HG02610 (cell line): ENCODE data around the gene PMS1.
"Not testable (repeated sequence)": the region's sequence is repeated elsewhere in the genome, so short reads cannot be mapped to it uniquely, and the experiment has no call there.

Experiments used
- ATAC-seq: cut with Tn5 transposase; IDR thresholded peaks from one replicate; pipeline ENCODE4 v1.9.1; 2021; ENCODE audit warnings: mild to moderate bottlenecking, moderate library complexity; ENCODE audit not compliant: unreplicated experiment

The PMS1 gene

DNA sequence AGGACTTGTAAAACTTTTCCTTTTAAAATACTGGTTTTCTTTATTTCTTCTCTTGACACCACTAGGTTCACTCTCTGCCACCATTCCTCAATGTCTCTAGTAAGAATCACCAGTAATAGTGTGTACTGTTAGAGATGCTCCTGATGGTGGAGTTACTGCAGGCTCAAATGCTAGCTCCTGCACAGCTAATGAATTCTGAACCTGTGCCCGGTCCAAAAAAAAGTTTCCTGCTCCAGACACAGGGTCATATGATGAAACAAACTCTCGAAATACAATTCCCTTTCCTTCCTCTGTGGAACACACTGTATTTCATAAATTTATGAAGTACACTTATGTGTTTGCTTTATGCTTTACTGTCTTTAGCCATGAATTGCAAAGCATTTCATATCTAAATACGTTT is 19.2 kb downstream of the PMS1 start:
- no peak for ATAC-seq

DNA sequence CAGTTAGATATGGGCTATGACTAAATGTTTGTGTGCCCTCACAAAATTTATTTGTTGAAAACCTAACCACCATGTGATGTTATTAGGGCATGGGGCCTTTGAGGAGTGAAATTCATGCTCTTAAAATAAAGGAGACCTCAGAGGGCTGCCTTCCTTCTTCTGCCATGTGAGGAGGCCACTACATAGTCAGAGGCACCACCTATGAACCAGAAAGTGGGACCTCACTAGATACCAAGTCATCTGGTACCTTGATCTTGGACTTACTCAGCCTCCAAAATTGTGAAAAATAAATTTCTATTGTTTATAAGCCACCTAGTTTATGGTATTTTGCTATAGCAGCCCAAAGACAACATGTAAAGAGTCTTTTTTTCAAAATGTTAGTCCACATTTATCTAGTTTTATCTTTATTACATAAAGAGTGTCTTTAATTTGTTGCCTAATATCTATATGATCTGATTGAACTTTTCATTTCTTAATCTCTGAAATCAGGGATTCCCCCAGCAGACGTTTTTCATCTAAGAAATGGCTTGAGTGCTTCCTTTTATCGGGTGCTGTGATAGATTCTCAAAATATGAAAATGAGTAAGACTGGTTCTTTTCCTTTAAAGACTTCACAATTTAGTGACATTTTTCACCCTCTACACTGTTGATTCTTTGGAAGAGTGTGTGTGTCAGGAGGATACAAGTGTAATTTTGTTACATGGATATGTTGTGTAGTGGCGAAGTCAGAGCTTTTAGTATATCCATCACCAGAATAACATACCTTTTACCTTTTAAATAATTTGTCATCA is 34.2 kb downstream of the PMS1 start:
- ATAC-seq = no peak

DNA sequence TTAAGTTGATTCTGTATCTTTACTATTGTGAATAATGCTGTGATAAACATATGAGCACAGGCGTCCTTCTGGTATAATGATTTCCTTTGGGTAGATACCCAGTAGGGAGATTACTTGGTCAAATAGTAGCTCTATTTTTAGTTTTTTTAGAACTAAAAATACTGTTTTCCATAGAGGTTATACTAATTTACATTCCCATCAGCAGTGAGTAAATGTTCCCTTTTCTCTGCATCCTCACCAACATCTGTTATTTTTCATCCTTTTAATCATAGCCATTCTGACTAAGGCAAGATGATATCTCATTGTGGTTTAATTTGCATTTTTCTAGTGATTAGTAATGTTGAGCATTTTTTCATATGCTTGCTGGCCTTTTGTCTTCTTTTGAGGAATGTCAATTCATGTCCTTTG is 35.1 kb downstream of the PMS1 start:
- ATAC-seq = no peak

DNA sequence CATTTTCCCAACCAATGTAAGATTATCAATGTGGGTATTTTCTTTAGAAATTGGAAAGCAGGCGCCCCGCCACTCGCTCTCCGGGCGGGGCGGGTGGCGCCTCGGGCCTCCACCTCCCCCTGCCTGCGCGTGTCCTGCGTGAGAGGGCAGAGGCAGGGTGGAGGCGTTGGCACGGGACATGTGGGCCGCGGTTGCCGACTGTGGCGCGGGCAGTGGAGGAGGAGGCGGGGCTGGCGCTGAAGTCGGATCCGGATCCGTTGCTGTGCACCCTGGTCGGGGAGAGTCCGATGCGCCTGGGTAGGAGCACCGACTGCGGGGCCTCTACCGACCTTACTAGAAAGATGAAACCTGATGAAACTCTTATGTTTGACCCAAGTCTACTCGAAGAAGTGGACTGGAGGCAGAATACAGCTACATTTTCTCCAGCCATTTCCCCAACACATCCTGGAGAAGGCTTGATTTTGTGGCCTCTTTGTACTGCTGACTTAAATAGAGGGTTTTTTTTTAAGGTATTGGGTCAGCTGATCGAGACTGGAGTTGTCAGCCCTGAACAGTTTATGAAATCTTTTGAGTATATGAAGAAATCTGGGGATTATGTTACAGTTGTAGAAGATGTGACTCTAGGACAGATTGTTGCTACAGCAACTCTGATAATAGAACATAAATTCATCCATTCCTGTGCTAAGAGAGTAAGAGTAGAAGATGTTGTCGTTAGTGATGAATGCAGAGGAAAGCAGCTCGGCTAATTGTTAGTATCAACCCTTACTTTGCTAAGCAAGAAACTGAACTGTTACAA is 37.9 kb downstream of the PMS1 start:
- no peak for ATAC-seq

DNA sequence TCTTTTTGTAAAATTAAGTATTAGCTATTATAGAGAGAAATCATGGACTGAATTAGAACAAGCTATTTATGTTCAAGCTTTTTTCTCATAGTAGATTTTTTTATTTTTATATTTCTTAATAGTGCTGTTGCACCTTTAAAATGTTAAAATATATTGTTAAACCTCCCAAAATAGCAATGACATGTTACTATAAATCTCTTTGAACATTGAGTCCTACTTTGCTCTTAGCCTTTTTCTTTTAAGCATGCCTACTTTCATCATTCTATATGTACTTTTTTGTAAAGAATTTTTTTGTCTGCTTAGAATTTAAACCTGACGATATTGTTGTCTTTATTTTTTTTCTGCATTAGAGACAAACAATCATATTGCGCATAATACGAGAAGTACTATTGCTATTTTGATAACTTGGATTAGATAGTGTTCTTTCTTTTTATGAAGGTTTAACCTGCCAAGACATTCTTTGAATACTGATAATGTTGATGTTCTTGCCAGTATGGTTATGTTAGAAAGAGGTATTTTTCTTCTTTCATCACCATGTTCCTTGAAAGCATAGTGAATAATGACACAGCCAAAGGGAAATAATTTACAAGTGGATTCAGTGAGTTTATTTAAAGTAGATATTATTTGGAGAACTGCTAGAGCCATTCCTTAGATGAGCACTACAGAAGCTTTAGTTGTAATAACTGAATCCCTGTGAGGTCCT is 40.6 kb downstream of the PMS1 start:
- no peak for ATAC-seq

DNA sequence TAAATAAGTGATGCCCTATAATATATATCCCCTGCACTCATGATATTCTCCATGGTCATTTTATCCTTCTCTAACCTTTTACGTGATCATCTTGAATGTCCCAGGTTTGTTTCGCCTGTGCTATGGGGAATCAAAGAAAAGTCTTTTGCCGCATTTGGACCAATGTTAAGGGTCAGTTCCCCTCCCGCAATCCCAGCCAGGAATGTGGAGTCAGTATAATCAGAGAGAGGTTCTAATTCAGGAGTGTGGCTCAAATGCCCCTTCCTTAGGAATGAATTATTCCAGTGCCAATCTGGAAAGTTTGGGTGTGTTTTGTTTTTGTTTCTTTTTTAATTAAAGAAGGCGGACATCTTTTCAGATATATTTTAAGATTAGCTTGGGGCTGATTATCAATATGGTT is 41.8 kb downstream of the PMS1 start:
- ATAC-seq = no peak

DNA sequence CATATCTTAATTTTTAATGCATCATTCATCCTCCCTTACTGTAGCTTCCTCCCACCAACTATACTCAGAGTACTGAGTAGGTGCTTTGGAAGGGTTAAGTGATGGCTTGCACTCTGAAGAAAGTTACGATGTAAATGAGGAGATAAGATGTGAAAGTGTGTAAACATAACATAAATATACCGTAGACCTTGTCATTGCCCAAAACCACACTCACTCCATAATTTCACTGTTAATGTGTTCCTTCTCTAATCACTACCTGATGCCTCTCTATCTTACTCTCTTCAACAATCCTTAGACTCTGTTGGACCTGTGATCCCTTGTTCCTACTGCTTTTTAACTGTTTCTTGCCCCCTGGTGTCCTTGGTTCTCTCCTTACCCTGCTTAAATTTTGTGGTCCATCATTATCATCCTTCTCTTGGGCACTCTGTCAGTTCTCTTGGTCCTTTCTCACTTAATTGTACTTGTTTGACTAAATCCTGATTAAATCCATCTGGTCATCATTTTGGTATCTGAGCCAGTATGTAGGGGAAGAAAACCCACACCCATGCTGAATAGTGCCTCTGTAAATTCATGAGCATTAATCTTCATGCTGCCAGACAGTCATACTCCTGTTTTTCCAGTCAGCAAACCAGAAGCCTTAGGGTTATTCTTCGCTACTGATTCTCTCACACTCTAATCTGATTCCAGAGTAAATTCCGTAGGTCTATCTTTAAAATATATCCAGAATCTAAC is 45.0 kb downstream of the PMS1 start:
- no peak for ATAC-seq

DNA sequence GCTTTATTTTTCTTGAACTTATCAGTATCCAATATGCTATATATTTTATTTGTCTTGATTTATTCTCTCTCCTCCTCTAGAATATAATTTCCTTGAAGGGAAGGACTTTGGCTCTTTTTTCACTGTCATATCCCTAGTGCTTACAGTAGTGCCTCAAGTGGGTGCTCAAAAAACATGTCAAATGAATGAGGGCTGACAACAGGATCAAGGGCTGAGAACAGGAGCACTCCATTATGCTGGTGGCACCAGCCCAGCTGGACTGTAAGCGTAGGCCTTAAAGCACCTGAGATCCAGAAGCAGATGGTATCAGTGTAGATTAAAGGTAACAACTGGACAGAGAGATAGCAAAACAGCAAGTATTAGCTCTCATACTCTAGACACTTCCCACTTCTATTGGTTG is 46.3 kb downstream of the PMS1 start:
- ATAC-seq = no peak

DNA sequence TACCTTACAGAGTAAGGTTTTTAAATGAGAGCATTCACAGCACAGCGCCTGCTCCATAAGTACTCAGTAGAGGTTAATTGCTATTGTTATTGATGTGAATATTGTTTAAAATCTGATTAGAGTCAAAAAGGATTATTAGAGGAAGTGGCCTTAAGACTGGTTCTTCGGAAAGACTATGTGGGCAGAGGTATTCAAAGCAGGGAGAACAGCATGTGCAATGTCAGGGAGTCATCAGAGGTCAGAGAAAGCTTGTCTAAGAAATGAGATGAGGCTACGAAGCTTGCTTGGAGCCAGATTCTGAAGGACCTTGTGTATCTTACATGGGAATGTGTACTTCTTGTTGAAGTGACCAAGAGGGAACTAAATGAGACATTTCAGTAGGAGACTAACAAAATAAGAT is 49.8 kb downstream of the PMS1 start:
- no peak for ATAC-seq

DNA sequence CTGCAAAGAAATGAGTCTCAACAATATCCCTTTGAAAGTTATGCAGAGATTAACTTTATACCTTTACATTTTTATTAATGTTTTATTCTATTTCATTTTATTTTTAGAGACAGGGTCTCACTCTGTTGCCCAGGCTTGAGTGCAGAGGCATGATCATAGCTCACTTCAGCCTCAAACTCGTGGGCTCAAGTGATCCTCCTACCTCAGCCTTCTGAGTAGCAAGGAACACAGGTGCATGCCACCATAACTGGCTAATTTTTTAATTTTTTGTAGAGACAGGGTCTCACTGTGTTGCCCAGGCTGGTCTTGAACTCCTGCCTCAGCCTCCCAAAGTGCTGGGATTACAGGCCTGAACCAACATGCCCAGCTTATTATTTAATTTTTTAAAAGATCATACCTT is 50.4 kb downstream of the PMS1 start:
- not testable (repeated sequence) for ATAC-seq

DNA sequence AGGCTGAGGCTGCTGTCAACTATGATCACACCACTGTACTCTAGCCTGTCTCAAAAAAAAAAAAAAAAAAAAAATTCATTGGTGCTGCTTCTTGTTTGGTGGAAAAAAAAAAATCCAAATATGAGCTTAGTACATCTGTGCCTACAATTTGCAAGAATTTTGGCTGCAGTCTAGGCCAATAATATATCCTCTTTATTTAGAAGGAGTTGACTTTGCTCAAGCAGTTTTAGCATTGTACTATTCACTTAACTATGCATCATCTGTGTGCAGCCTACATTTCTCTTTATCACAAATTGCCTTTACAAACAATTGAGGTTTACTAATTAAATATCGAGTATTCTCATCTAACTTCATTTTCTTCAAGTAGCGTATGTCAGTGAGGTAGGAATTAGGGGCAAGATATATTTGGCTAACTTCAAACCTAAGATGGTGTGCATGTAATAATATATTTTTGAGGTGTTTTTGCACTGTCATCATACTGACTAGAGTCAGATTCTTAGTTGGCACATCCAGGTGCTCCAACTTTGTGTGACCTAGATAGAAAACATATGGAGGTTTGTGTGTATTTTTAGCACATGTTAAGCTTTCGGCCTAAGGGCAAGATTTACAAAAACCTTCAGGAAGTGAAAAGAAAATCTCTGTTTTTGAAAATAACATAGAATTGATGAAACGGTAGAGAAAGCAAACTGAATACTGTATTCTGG is 51.8 kb downstream of the PMS1 start:
- no peak for ATAC-seq

DNA sequence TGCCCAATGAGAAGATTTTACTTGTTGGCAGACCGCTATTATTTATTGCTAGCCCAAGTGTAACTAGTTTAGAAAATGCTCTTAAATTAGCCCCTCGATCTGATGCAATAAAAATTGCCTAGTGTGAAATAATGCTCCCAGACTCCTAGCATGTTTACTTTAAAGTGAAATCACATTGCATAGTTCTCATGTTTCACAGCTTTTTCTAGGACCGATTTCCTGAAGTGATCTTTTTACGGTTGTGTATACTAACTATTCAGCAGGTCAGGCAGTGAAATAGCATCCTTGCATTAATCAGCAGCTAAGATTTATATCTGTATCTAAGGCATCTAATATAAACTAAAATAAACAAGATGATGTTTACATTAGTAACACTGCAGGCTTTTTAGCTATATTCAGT is 52.4 kb downstream of the PMS1 start:
- no peak for ATAC-seq

DNA sequence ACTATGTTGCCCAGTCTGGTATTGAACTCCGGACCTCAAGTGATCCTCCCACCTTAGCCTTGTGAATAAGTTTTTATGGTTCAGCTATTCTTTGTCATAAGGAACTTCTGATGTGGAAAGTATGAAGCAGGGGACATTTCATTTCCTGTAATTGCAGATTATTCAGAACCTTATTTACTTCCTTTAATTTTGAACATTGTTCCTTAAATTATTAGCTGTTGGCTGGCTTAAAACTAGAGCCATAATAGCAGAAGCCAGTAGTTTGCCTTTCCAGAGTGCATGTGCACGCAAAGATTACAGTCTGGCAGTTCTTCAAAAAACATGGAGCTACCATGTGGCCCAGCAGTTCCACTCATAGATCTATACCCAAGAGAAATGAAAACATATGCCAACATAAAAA is 53.1 kb downstream of the PMS1 start:
- ATAC-seq = no peak

DNA sequence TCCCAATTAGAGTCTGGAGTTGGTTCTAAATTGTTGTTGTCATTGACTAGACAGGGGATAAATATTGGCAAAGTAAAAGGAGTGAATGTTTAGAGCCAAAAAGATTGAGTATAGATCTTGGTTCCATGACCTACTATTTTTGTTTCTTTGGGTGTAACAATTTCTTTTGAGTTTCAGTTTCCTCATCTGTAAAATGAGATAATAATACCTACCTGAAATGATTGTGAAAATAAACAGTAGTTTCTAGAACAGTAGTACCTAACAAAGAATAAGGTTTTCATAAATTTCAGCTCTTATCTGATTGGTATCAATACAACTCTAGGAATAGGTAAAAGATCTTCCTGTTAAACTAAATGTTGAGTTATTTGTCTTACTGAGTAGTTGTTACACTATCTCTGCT is 56.8 kb downstream of the PMS1 start:
- no peak for ATAC-seq

DNA sequence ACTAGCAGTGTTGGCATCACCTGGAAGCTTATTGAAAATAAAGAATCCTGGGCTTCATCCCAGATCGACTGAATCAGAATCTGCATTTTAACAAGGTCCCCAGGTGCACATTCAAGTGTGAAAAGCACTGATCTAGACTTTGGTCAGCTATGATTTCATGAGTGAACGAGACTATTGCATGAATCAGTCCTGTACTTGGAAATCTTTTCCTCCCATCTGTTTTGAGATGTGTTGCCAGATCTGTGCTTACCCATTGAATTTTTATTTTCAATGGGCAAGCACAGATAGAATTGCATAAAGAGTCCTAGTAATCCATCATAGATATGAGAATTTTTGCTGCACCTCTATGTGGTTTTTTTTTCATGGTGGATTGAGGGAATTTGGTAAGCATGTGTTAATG is 64.0 kb downstream of the PMS1 start:
- ATAC-seq = no peak

DNA sequence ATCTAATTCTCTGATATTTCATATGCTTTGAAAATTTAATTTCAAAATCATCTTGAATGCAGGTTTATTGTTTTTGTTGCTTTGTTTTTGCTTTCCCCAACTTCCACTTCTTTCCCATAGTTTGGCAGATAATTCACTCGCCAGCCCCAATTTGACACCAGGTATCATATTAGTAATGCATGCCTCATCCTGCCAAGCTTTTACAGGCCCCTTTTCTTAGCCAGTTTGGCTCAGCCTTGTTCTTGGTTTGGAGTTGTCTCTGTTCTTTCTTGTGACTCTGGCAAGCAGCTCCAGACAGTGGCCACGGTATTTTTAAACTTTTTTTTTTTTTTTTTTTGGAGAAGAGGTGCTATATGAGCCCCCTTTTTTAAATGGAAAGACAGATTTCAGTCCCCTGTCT is 65.3 kb downstream of the PMS1 start:
- no peak for ATAC-seq

DNA sequence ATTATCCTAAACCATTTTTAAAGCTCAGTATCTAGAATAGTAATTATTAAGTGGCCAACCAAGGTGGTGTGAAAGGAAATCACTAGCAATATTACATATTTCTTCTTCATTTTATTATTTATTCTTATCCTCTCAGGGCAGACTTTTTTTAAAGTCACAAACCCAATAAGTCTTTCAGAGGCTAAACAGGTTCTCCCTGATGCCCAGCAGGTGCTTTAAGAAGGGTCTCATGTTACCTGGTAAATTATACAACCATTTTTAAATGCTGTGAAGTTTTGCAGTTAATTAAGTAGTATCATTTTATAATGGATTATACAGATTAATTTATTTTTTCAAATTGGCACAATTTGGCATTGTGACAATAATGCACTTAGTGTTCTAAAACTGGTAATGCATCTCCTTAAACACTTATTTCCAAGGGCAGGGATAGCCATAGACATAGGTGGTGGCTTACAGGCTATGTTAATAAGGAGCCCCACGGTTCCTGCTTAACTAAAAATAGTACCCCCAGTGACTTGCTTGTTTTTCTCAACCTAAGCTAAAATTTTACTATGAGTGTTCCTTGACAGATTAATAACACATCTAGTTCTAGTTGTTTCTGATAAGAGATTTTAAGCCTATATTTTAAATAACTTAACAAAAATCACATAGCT is 67.0 kb downstream of the PMS1 start:
- ATAC-seq = no peak

DNA sequence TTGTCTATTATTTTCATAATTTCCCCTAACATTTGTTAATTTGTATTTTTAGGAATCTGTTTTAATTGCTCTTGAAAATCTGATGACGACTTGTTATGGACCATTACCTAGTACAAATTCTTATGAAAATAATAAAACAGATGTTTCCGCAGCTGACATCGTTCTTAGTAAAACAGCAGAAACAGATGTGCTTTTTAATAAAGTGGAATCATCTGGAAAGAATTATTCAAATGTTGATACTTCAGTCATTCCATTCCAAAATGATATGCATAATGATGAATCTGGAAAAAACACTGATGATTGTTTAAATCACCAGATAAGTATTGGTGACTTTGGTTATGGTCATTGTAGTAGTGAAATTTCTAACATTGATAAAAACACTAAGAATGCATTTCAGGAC is 69.9 kb downstream of the PMS1 start:
- ATAC-seq = no peak

DNA sequence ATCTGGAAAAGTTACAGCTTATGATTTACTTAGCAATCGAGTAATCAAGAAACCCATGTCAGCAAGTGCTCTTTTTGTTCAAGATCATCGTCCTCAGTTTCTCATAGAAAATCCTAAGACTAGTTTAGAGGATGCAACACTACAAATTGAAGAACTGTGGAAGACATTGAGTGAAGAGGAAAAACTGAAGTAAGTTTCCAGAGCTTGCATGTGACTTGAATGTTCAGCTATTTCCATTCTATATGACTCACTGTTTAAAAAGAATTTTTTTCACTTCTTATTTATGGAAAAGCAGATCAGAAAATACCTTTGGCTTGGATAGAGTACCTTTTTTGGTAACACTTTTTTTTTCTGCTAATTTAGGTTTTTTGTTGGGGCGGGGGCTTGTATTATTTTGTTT is 70.7 kb downstream of the PMS1 start:
- ATAC-seq = no peak

DNA sequence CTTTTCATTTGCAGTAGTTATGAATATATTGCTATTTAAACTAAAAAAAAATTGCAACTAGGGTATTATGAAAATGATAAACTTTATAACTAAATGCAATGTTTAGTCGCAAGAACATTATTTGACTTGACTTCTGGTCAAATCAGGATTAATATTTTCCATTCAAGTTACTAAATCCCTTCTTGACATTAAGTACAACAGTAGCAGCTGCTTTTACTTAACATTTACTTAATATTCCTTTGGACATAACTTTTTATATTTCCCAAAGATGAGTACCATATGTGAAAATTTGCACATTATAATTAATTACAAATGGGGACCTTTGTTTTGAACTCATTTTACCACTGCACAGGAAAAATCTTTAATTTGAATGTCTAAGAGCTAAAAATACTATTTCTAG is 74.0 kb downstream of the PMS1 start:
- ATAC-seq = no peak
